Activated CD8-positive, alpha-beta T cell treated with anti-CD3 and anti-CD28 coated beads, Interleukin-2, amount 10 ng/mL, durations not matched to agents 7 days and 5 days (primary cell): ENCODE measurements around the gene OR51G1. TPM values are rescaled to one million over a fixed set of nuclear protein-coding genes. Genes with fewer than 3 reads are reported as not detected.

ENCODE experiments used
- total RNA-seq, 2 experiments: library from RNA; stranded (reverse); gene quantifications; one replicate each; pipeline ENCODE4 v1.2.3, GENCODE V29; 2021

Gene OR51G1
- total RNA-seq, 2 experiments from 2014 or later = not detected

Other genes starting within 250 kb of the OR51G1 start
- gene OR51E2, start 226.5 kb downstream of the OR51G1 start, total RNA-seq = not detected
- not detected for gene MMP26, start 219.6 kb downstream of the OR51G1 start, total RNA-seq
- gene OR51F1, start 154.4 kb downstream of the OR51G1 start, total RNA-seq = not detected
- gene OR52R1, start 120.0 kb downstream of the OR51G1 start, total RNA-seq = not detected
- not detected for gene OR51F2, start 103.0 kb downstream of the OR51G1 start, total RNA-seq
- gene OR51S1, start 75.1 kb downstream of the OR51G1 start, total RNA-seq = not detected
- gene OR51T1, start 42.4 kb downstream of the OR51G1 start, total RNA-seq = not detected
- gene OR51A7, start 20.6 kb downstream of the OR51G1 start, total RNA-seq = not detected
- not detected for gene OR51G2, start 5.0 kb downstream of the OR51G1 start, total RNA-seq
- gene OR51A4, start 23.3 kb upstream of the OR51G1 start, total RNA-seq = not detected
- not detected for gene OR51A2, start 31.4 kb upstream of the OR51G1 start, total RNA-seq
- not detected for gene OR51L1, start 70.5 kb upstream of the OR51G1 start, total RNA-seq
- not detected for gene OR52J3, start 122.2 kb upstream of the OR51G1 start, total RNA-seq
- gene OR52E2, start 135.3 kb upstream of the OR51G1 start, total RNA-seq = not detected
- gene OR52E1, start 145.2 kb upstream of the OR51G1 start, total RNA-seq = not detected
- gene OR52A5, start 214.0 kb upstream of the OR51G1 start, total RNA-seq = not detected
- gene OR52A1, start 230.4 kb upstream of the OR51G1 start, total RNA-seq = not detected